Kidney epithelial cell (primary cell): ENCODE results near the gene CTBP2. TPM values are rescaled to one million over a fixed set of nuclear protein-coding genes. Genes with fewer than 3 reads are reported as not detected.

Experiments
- DNase-seq: peaks from one replicate; pipeline ENCODE4 v3.0.0-alpha.2; 2010; ENCODE audit warnings: low read depth
- H3K27me3 ChIP-seq: 2 replicates; pipeline ENCODE4 v1.6.0; 2011; ENCODE audit warnings: low read length; ENCODE audit not compliant: control insufficient read depth, insufficient read depth
- H3K36me3 ChIP-seq: 2 replicates; pipeline ENCODE4 v1.5.1; 2011; ENCODE audit warnings: low read length; ENCODE audit not compliant: control insufficient read depth, insufficient read depth
- H3K4me3 ChIP-seq: 2 replicates; pipeline ENCODE4 v1.5.1; 2011; ENCODE audit warnings: low read depth, mild to moderate bottlenecking, control low read depth, low read length
- total RNA-seq: library from RNA; depleted of rRNA; stranded (reverse); fragments of >200 nt; gene quantifications from 2 replicates; pipeline ENCODE4 v1.2.3, GENCODE V29; 2015
- TF ChIP-seq, protein P1 (sequence below): IDR thresholded peaks from 2 replicates; pipeline ENCODE4 v1.5.1; 2011; ENCODE audit warnings: mild to moderate bottlenecking, moderate library complexity, low read length, control low read depth, inconsistent platforms; ENCODE audit not compliant: insufficient read depth, poor library complexity, severe bottlenecking

The CTBP2 gene
- total RNA-seq, 1 donor from 2014 or later, result 136 TPM

DNA sequence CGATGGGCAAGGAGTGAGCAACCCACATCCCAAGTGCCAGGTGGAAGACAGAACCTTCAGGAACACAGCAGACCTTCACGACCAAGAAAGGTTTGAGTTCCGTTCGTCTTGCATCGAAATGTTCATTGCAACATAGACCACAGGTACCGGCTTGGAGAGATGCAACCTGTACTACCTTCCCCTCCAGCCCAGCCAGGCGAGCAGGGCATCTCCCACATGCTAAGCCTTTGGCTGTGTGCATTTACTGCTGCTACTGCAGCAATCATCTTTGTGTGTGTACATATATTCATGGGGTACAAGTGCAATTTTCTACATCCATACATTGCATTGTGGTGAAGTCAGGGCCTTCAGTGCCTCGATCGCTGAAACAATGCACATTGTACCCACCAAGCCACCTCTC lies 58.8 kb downstream of the CTBP2 start:
- Histone ChIP-seq H3K27me3 (no peaks in the 10 kb centered on the region), H3K36me3 (no peaks in the 10 kb centered on the region), H3K4me3 (no peak overlapping the region)
- DNase-seq, result no peak
- TF ChIP-seq, protein P1, sequence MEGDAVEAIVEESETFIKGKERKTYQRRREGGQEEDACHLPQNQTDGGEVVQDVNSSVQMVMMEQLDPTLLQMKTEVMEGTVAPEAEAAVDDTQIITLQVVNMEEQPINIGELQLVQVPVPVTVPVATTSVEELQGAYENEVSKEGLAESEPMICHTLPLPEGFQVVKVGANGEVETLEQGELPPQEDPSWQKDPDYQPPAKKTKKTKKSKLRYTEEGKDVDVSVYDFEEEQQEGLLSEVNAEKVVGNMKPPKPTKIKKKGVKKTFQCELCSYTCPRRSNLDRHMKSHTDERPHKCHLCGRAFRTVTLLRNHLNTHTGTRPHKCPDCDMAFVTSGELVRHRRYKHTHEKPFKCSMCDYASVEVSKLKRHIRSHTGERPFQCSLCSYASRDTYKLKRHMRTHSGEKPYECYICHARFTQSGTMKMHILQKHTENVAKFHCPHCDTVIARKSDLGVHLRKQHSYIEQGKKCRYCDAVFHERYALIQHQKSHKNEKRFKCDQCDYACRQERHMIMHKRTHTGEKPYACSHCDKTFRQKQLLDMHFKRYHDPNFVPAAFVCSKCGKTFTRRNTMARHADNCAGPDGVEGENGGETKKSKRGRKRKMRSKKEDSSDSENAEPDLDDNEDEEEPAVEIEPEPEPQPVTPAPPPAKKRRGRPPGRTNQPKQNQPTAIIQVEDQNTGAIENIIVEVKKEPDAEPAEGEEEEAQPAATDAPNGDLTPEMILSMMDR, result no peak

- no peak for DNase-seq
- Histone ChIP-seq H3K4me3 (no peak overlapping the region), H3K27me3 (no peaks in the 10 kb centered on the region), H3K36me3 (no peaks in the 10 kb centered on the region)
- TF ChIP-seq, protein P1, result no peak
These were observed 59.3 kb downstream of the CTBP2 start for GRCh38 chr10:125101049-125101448.

- Histone ChIP-seq H3K4me3 (no peak overlapping the region), H3K27me3 (no peaks in the 10 kb centered on the region), H3K36me3 (no peaks in the 10 kb centered on the region)
- DNase-seq, result no peak
- TF ChIP-seq, protein P1, result no peak
These were observed 62.8 kb downstream of the CTBP2 start for GRCh38 chr10:125097409-125098070.

- Histone ChIP-seq H3K36me3 (no peaks in the 10 kb centered on the region), H3K4me3 (no peak overlapping the region), H3K27me3 (no peaks in the 10 kb centered on the region)
- TF ChIP-seq, protein P1, result no peak
- DNase-seq, result no peak
These were observed 63.4 kb downstream of the CTBP2 start for GRCh38 chr10:125096975-125097374.

- no peak overlapping the region for H3K4me3 ChIP-seq
- peak; percentile 28 for DNase-seq
- H3K36me3 ChIP-seq, result no peaks in the 10 kb centered on the region
- no peaks in the 10 kb centered on the region for H3K27me3 ChIP-seq
- TF ChIP-seq, protein P1, result no peak
These were observed 64.0 kb downstream of the CTBP2 start for GRCh38 chr10:125096371-125096770.

- Histone ChIP-seq H3K27me3 (no peaks in the 10 kb centered on the region), H3K36me3 (no peaks in the 10 kb centered on the region), H3K4me3 (no peak overlapping the region)
- TF ChIP-seq, protein P1, result no peak
- DNase-seq, result no peak
These were observed 64.6 kb downstream of the CTBP2 start for GRCh38 chr10:125095776-125096175.
